Thyroid gland (tissue), 4 donors: ENCODE results near the gene SGCA.

Experiments
- CTCF ChIP-seq, 6 experiments: fragments of 200-600 bp in 3 of 6; fragments of 450-650 bp in 3 of 6; sonication (generic) in 3 of 6; IDR thresholded peaks; one replicate each; pipeline ENCODE4 v1.5.1; 2016 to 2019; ENCODE audit warnings: antibody characterized with exemption in 6 of 6, mild to moderate bottlenecking in 2 of 6, inconsistent platforms in 1 of 6, moderate library complexity in 1 of 6
- POLR2A ChIP-seq, 2 donors: fragments of 450-650 bp; IDR thresholded peaks; one replicate each; pipeline ENCODE4 v1.6.1; 2017; ENCODE audit warnings: antibody characterized with exemption in 2 of 2, mild to moderate bottlenecking in 2 of 2, moderate library complexity in 1 of 2

- no peak for TF ChIP-seq CTCF (IDR thresholded peaks at IDR 0.05)
- TF ChIP-seq POLR2A (IDR thresholded peaks at IDR 0.05), result no peak
Observed at GRCh38 chr17:50123649-50124349, 42.0 kb upstream of the SGCA start.
